ENCODE data around the gene ZNF710.

DNA sequence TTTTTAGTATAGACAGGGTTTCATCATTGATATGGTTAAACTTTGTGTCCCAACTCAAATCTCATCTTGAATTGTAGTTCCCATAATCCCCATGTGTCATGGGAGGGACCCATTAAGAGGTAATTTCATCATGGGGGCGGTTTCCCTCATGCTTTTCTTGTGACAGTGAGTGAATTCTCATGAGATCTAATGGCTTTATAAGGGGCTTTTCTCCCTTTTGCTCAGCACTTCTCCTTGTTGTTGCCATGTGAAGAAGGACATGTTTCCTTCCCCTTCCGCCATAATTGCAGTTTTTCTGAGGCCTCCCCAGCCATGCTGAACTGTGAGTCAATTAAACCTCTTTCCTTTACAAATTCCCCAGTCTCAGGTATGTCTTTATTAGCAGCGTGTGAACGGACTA is 20.2 kb upstream of the ZNF710 start:
- TF ChIP-seq, protein P1, sequence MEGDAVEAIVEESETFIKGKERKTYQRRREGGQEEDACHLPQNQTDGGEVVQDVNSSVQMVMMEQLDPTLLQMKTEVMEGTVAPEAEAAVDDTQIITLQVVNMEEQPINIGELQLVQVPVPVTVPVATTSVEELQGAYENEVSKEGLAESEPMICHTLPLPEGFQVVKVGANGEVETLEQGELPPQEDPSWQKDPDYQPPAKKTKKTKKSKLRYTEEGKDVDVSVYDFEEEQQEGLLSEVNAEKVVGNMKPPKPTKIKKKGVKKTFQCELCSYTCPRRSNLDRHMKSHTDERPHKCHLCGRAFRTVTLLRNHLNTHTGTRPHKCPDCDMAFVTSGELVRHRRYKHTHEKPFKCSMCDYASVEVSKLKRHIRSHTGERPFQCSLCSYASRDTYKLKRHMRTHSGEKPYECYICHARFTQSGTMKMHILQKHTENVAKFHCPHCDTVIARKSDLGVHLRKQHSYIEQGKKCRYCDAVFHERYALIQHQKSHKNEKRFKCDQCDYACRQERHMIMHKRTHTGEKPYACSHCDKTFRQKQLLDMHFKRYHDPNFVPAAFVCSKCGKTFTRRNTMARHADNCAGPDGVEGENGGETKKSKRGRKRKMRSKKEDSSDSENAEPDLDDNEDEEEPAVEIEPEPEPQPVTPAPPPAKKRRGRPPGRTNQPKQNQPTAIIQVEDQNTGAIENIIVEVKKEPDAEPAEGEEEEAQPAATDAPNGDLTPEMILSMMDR (IDR thresholded peaks at IDR 0.05): no peak
- no peak for TF ChIP-seq POLR2A (IDR thresholded peaks at IDR 0.05)
